Breast epithelium (tissue), 4 donors: ENCODE measurements around the gene SMAD7. TPM values are rescaled to one million over a fixed set of nuclear protein-coding genes. Genes with fewer than 3 reads are reported as not detected.

ENCODE experiments used
- DNase-seq, 2 donors: peaks; one replicate each; pipeline ENCODE4 v3.0.0-alpha.2; 2019; ENCODE audit warnings: low spot score in 2 of 2
- H3K27ac ChIP-seq, 2 donors: fragments of 200-600 bp; sonication (generic) in 1 of 2; one replicate each; pipeline ENCODE4 v1.5.1; 2016 to 2019; ENCODE audit warnings: mild to moderate bottlenecking in 1 of 2
- H3K27me3 ChIP-seq, 2 donors: fragments of 200-600 bp; sonication (generic) in 1 of 2; one replicate each; pipeline versions ENCODE4 v1.5.1 to v1.6.0; 2017 to 2019; ENCODE audit warnings: control low read depth in 1 of 2, mild to moderate bottlenecking in 1 of 2
- H3K36me3 ChIP-seq: fragments of 200-600 bp; one replicate; pipeline ENCODE4 v1.5.1; 2019
- H3K4me1 ChIP-seq, 2 donors: fragments of 200-600 bp; sonication (generic); one replicate each; pipeline ENCODE4 v1.5.1; 2016 to 2019; ENCODE audit warnings: control low read depth in 1 of 2
- H3K4me3 ChIP-seq, 3 donors: fragments of 200-600 bp; sonication (generic); 1 replicate in 2 of 3; 2 replicates in 1 of 3; pipeline ENCODE4 v1.5.1; 2016 to 2019; ENCODE audit warnings: mild to moderate bottlenecking in 3 of 3, moderate library complexity in 2 of 3
- H3K9me3 ChIP-seq, 2 donors: fragments of 200-600 bp; sonication (generic) in 1 of 2; one replicate each; pipeline ENCODE4 v1.5.1; 2016 to 2019; ENCODE audit warnings: control low read depth in 1 of 2
- POLR2A ChIP-seq: fragments of 450-650 bp; IDR thresholded peaks from one replicate; pipeline ENCODE4 v1.6.1; 2016; ENCODE audit warnings: antibody characterized with exemption, mild to moderate bottlenecking, moderate library complexity
- POLR2AphosphoS5 ChIP-seq, 3 donors: sonication (generic); formaldehyde crosslinking; IDR thresholded peaks; one replicate each; pipeline ENCODE4 v1.6.1; 2017; ENCODE audit warnings: antibody characterized with exemption in 3 of 3
- intact Hi-C: fragments of 100-400 bp; cut with DNase I; formaldehyde crosslinking; loops from one replicate; pipeline ENCODE4 v1.15.1; 2023; ENCODE audit warnings: low total_unique reads
- total RNA-seq, 3 donors: library from RNA; depleted of rRNA; stranded (reverse); fragments of >200 nt; gene quantifications; one replicate each; pipeline ENCODE4 v1.1.0, GENCODE V29; 2016
- TF ChIP-seq, protein P1 (sequence below), 3 donors: fragments of 450-650 bp; IDR thresholded peaks; one replicate each; pipeline ENCODE4 v1.5.1; 2016 to 2017; ENCODE audit warnings: antibody characterized with exemption in 3 of 3, mild to moderate bottlenecking in 3 of 3, moderate library complexity in 3 of 3

Gene SMAD7
- total RNA-seq, 3 donors from 2014 or later: 17.4 to 21.2 (median 20.6) TPM

DNA sequence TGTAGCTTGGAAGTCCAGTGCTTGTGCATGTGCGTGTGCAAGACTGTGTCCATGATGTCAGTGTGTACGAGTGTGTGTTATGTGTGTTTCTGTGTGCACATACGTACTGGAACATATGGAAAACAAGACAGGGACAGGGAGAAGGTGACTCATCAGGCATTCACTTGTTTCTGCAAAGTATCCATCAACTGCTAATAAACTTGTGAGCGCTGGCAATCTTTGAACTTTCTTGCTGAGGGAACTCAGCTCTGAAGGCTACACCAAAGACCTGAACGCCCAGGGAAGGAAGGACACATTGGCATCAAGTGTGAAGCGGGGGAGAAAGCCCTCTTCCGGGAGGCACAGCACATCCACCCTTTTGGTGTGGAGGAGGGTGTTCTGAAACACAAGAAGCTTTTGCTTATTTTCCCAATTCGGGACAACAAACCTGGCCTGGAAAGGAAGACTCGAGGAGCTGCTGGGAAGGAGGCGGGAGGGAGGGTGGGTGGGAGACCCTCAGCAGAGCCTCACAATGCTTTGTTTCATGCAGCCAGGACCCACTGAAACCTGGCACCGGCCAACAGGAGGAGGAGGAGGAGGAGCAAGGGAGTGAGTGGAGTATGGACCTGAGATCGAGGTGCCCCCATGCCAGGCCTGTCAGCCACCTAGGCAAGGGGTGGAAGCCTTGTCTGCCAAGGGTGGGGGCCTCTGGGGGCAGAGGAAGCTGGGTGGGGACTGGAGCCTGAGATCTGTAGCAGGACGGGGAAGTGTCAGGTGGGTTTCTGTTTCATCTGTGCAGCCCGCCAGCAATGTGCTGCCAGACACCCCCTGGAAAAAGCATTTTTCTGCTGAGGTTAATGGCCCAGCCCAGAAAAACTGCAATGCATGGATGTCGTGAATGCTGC is 26.8 kb downstream of the SMAD7 start:
- intact Hi-C loops: no loop called here
- H3K27me3 ChIP-seq: no peaks in the 10 kb centered on the region
- no peaks in the 10 kb centered on the region for H3K9me3 ChIP-seq
- peak overlapping the region; percentile 63 to 91 for H3K27ac ChIP-seq
- no peak for DNase-seq
- H3K4me3 ChIP-seq: peak overlapping the region in 1 of 3 donors; percentile 68
- H3K4me1 ChIP-seq: peaks cover 7 to 10% of the 10 kb centered on the region in 2 donors
- H3K36me3 ChIP-seq: no peaks in the 10 kb centered on the region
- TF ChIP-seq POLR2A (no peak), POLR2AphosphoS5 (IDR thresholded peaks at IDR 0.05) (no peak)
- TF ChIP-seq, protein P1, sequence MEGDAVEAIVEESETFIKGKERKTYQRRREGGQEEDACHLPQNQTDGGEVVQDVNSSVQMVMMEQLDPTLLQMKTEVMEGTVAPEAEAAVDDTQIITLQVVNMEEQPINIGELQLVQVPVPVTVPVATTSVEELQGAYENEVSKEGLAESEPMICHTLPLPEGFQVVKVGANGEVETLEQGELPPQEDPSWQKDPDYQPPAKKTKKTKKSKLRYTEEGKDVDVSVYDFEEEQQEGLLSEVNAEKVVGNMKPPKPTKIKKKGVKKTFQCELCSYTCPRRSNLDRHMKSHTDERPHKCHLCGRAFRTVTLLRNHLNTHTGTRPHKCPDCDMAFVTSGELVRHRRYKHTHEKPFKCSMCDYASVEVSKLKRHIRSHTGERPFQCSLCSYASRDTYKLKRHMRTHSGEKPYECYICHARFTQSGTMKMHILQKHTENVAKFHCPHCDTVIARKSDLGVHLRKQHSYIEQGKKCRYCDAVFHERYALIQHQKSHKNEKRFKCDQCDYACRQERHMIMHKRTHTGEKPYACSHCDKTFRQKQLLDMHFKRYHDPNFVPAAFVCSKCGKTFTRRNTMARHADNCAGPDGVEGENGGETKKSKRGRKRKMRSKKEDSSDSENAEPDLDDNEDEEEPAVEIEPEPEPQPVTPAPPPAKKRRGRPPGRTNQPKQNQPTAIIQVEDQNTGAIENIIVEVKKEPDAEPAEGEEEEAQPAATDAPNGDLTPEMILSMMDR (IDR thresholded peaks at IDR 0.05): no peak

DNA sequence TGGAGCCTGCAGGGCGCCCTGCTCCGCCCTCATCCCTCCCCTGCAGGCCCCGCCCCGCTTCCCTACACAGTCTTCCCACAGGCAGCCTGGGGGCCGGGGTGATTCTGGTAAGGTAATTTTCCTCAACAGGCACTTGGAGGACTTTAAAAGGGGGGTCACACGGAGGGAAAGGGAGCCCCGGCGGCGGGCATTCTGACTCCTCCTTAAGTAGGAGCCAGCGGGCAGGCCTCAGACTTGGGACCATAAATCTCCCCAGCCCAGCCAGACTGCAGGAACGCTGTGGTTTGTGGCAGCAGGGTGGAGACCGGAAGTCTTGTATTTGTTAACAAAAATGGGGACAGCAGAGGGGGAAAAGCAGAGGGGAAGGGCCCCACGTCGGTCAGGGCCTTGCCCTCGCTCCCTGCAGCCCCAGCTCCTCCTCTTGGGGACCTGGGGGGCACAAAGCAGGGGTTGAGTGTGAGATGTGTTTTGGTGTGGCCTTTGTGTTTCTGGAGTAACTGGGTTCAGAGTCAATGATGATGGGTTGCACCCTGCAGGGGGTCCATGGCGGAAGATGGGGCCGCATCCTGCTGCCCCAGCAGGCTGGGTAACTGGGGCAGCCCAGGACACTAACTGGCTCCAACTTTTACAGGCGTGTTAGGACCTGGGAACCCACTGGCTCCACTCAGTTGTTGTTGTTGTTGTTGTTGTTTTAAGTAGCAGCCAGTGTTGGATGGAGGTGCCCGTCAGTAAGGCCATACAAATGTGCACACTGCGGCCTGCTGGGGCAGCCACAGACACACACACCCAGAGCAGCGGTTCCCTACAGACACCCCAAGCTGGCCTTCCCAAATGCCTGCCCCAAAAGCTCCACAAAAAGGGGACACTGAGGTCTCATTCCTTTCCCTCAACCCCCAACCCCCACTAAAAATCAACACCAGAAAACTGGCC is 27.7 kb downstream of the SMAD7 start:
- intact Hi-C loops: no loop called here
- no peak for DNase-seq

DNA sequence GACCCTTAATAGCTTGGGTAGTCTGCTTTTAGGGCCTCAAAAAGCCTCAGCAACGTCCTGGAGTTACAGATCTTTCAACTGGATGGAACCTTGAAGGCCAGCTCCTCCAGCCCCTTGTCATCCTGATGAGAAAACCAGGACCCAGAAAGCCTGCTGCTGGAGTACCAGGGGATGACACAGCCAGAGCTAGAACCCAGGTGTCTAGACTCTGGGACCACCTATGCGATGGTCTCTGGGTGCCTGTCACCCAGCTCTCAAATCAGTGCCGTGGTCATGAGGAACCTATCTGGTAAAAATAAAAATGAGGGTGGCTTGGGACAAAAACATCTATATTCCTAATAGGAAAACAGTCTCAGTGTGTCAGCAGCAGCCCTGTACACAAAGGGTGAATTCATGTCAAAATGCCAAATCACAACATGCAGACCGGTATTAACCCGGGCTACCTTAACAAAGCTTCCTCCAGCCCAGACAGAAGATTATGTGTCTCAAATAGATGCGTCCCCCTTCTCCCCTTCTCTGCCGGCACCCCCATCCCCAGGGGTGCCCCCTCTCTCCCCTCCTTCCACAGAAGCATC is 28.5 kb downstream of the SMAD7 start:
- H3K4me1 ChIP-seq: peaks cover 6 to 10% of the 10 kb centered on the region in 2 donors
- no peaks in the 10 kb centered on the region for H3K27me3 ChIP-seq
- intact Hi-C loops: no loop called here
- H3K4me3 ChIP-seq: peak overlapping the region; percentile 34 to 68 (median 44)
- H3K27ac ChIP-seq: peak overlapping the region; percentile 63 to 91
- no peak for TF ChIP-seq POLR2AphosphoS5 (IDR thresholded peaks at IDR 0.05)
- TF ChIP-seq POLR2A: no peak
- TF ChIP-seq, protein P1 (IDR thresholded peaks at IDR 0.05): no peak
- H3K36me3 ChIP-seq: no peaks in the 10 kb centered on the region
- H3K9me3 ChIP-seq: no peaks in the 10 kb centered on the region
- no peak for DNase-seq

More for the DNA sequence above, 27.7 kb downstream of the SMAD7 start:
- TF ChIP-seq POLR2AphosphoS5 (IDR thresholded peaks at IDR 0.05): no peak
- TF ChIP-seq POLR2A: no peak
- TF ChIP-seq, protein P1 (IDR thresholded peaks at IDR 0.05): no peak
- H3K27ac ChIP-seq: peak overlapping the region; percentile 63 to 91
- peaks cover 6 to 10% of the 10 kb centered on the region in 2 donors for H3K4me1 ChIP-seq
- H3K36me3 ChIP-seq: no peaks in the 10 kb centered on the region
- H3K27me3 ChIP-seq: no peaks in the 10 kb centered on the region
- H3K4me3 ChIP-seq: peak overlapping the region; percentile 34 to 68 (median 44)
- H3K9me3 ChIP-seq: no peaks in the 10 kb centered on the region

DNA sequence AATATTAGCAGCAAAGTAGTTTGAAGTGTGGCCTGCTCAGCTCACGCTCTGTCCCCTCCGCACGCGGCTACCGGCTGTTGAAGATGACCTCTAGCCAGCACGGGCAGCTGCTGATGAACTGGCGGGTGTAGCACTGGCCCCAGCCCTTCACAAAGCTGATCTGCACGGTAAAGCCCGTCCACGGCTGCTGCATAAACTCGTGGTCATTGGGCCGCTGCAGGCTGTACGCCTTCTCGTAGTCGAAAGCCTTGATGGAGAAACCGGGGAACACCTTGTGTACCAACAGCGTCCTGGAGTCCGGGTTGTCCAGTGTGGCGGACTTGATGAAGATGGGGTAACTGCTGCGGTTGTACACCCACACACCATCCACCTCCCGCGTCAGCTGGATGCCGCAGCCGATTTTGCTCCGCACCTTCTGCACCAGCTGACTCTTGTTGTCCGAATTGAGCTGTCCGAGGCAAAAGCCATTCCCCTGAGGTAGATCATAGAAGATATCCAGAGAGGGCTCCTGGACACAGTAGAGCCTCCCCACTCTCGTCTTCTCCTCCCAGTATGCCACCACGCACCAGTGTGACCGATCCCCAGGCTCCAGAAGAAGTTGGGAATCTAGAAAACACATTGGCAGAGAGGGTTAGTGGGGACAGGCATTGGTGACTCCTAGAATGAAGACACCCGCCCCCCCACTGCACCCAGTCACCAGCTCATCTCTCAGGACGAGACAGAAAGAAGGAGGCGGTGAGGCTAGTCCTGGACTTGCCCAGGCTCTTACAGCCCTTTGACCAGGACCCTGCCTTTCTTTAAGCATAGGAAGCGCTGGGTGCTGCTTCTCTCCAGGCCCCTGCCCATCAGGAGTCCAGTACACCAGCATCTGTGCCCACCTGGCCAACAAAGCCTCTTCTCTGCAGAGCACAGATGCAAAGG is 29.2 kb downstream of the SMAD7 start:
- TF ChIP-seq POLR2AphosphoS5 (IDR thresholded peaks at IDR 0.05) (no peak), POLR2A (no peak)
- TF ChIP-seq, protein P1 (IDR thresholded peaks at IDR 0.05): no peak
- no peak overlapping the region for H3K4me3 ChIP-seq
- peak overlapping the region in 1 of 2 donors; percentile 91 for H3K27ac ChIP-seq
- DNase-seq: no peak
- H3K27me3 ChIP-seq: no peaks in the 10 kb centered on the region
- peaks cover 6 to 10% of the 10 kb centered on the region in 2 donors for H3K4me1 ChIP-seq
- intact Hi-C loops: no loop called here
- no peaks in the 10 kb centered on the region for H3K36me3 ChIP-seq
- no peaks in the 10 kb centered on the region for H3K9me3 ChIP-seq
